AML-193 (cell line): ENCODE data around the gene TEX22.

ENCODE experiments used
- DNase-seq, 2 experiments: peaks; one replicate each; lab custom pipeline; 2025; lab: John Stamatoyannopoulos, UW

The TEX22 gene

GRCh38 chr14:105366386-105367074 is 31.8 kb upstream of the TEX22 start:
- no peak for DNase-seq

DNA sequence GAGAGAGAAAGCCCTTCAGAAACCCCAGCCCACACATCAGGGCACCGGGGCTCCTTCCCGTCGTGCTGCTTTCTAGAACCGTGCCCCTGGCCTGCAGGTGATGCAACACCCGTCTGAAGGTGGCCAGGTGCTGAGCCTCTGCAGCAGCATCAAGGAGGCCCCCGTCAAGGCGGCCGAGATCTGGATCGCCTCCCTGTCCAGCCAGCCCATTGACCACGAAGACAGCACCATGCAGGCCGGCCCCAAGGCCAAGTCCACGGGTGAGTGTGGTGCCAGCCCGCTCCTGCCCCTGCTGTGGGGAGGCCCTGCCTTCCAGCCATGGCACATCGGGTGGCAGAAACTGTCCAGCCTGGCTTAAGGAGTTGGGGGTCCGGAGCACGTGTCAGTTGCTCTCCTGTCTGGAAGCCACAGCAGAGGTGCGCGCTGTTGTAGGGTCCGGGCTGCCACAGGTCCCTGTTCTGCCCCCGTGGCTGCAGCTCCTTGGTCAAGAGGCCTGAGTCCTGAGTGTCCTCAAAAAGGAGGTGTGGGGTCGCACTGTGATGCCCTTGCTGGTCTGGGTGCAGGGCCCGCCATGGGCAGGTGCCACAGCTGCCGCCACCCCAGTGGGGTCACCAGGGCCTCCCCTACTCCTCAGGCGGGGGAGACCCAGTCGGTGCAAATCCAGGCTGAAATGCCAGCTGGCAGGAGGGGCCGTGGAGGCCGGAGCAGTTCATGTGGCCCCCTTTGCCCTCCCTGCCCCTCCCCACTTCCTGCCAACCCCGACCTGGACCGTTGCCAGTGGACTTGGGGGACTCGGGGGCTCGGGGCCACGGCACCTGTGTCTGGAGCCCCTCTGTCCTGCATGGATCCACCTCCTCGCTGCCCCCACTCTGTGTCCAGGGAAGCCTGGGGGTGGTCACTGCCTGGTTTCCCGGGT is 31.0 kb upstream of the TEX22 start:
- DNase-seq: no peak

DNA sequence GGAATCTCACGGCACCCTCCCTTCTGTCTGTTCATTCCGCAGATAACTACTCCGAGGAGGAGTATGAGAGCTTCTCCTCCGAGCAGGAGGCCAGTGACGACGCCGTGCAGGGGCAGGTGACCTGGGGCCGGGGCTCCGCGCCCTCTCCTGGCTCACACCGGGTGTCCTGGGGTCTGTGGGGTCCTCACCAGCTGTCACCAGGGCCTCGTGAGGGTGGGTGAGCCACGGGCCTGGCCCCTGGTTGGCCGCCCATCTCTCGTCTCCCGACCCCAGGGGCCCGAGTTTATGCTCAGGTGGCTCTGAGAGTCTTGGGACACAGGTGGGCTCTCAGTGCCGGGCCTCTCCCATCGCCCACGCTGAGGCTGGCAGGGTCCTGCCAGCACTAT is 30.3 kb upstream of the TEX22 start:
- no peak for DNase-seq

GRCh38 chr14:105368426-105368825 is 29.9 kb upstream of the TEX22 start:
- no peak for DNase-seq

DNA sequence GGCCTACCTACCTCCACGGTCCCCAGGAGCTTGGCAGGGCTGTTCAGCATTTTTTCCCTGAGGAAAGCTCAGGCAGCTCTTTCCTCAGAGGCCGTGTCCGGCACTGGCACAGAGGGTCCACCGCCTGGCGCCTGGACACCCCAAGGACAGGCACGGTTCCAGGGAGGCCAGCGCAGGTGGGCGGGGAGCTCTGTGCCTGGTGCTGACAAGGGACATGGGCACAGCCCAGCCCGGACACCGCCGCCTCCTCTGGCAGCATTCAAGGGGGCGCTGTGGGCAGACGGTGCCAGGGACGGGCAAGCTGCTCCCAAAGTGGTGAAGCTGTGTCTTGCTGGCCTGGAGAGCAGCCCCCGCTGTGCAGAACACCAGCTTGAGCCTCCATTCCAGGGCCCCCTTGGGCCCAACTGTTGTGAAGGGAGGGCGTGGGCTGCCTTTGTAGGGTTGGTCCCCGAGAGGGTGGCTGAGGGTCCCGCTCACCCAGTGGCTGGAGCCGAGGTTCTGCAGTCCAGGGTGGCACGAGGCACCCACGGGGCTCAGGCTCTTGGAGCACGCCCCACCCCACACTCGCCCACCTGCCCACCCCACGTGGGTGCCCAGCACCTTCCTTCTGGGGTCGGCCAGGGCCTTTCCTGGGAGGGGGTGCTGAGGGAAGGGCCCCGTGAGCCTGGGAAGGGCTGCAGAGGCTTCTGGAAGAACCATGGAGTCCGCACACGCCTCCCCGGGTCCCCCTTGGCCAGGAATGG is 29.3 kb upstream of the TEX22 start:
- DNase-seq: no peak

DNA sequence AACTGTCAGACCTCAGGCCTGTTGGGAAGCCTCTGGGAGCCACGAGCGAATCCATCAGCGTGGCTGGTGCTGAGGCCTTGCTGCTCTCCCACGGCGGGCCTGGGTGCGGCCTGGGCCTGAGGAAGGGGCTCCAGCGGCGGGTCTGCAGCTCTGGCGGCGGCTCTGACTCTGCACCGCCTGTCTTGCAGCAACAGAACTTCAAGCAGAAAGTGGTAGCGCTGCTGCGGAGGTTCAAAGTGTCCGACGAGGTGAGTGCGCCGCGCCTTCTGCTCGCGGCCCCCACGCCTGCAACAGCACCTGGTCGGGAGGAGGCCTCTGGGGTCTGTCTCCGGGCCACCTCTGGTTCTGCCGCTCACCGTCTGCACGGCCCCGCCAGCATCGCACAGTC is 28.7 kb upstream of the TEX22 start:
- no peak for DNase-seq

- no peak for DNase-seq
Measured at GRCh38 chr14:105374389-105374788, 23.9 kb upstream of the TEX22 start.

DNA sequence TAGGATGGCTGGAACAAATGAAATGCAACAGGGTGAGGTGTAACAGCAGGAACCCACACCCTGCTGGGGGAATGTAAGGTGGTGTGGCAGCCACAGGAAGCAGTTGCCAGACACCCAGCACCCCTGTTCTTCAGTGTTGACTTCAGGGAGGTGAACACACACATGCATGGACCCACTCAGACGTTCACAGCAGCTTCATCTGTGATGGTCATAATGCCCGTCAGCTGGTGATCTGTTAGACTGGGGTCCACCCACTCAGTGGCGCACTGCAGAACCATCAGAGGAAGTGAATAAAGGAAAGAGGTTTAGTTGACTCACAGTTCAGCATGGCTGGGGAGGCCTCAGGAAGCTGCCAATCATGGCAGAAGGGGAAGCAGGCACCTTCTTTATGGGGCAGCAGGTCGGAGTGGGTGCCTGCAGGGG is 22.7 kb upstream of the TEX22 start:
- DNase-seq: no peak

DNA sequence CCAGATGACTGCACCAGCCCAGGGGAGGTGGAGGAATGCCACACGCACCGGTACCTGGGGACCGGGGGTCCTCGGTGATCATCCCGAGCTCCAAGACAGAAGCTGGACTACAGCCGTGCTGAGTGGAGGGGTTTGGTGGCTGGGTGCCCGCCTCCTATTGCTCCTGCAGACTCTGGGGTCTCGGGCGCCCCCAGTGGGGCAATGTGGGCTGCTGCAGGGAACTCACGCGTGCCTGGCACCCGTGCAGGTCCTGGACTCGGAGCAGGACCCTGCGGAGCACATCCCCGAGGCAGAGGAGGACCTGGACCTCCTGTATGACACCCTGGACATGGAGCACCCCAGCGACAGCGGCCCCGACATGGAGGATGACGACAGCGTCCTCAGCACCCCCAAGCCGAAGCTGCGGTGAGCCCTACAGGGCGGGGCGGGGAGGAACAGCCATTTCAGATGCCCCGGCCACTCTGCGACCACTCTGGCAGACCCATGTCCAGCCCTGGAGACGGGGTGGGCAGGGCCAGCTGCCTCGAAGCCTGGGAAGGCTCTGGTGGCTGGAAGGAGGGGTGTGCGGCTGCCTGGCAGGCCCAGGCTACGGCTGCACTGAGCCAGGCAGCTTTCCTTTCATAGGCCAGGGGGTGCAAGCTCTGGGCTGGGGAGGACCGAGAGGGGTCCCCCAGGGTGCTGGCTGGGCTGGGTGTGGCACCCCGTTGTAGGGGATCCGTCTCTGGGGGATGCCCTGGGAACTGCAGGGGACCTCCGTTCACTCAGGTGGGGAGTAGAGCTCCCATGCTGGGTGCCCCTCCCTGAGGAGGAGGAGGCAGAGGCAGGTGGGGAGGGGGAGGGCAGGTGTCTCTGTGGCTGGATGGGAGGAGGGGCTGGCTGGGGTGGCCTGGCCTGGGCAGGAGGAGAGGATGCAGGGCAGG is 21.6 kb upstream of the TEX22 start:
- no peak for DNase-seq

- no peak for DNase-seq
Measured at GRCh38 chr14:105377555-105378182, 20.7 kb upstream of the TEX22 start.

GRCh38 chr14:105378199-105378598 is 20.1 kb upstream of the TEX22 start:
- no peak for DNase-seq

- DNase-seq: no peak
Measured at GRCh38 chr14:105378873-105379685, 19.3 kb upstream of the TEX22 start.

DNA sequence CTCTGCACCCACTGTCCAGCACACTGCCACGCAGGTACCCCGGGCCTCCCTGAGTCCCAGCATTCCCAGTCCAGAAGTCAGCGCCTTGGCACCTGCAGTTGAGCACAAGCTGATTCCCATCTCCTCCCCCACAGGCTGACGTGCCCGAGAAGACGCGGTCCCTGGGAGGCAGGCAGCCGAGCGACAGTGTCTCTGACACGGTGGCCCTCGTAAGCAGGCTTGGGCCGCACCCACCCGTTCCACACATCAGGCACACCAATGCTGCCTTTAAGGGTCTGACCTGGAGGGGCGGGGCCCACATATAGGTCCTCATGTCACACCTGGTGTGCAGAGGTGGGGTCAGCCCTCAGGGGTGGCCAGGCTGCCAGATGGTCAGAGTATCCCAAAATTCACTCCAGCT is 18.4 kb upstream of the TEX22 start:
- no peak for DNase-seq

DNA sequence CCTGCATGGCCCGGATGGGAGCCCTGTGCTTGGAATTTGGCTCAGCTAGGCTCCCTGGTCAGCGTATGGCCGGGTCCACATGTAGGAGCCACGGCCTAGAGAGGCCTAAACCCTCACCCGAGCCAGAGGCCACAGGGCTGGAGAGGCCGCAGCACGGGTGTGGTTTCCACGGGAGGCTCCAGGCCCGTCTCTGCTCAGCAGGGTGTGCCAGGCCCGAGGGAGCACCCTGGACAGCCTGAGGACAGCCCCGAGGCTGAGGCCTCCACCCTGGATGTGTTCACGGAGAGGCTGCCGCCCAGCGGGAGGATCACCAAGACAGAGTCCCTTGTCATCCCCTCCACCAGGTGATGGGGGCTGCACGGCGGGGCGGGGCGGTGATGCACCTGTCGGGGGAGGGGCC is 17.6 kb upstream of the TEX22 start:
- no peak for DNase-seq

- DNase-seq: no peak
Measured at GRCh38 chr14:105381446-105382342, 16.6 kb upstream of the TEX22 start.

DNA sequence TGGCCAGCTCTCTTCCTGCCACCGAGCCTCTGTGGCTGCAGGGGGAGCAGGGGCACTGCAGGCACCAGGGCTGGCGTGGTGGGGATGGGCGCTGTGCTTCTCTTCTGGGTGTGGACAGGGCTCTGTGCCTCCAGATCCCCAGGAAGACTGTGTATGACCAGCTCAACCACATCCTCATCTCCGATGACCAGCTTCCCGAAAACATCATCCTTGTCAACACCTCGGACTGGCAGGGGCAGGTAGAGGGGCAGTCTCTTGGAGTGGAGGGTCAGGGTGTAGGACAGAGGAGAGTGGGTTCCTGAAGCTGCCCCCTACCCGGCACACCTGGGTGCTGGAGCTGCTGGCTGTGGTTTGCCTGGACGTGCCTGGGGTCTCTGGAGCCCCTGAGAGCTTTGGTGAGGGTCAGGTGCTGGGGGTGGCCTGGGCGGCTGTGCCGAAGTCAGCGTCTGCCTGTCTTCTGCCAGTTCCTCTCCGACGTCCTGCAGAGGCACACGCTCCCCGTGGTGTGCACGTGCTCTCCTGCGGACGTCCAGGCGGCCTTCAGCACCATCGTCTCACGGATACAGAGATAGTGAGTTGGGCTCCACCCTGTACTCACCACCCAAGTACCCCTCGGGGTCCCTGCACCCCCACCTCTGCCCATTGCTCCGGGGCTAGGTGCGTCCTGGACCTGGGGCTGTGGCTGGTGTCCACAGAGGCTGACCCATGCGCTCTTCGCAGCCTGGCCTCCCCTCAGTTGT is 15.8 kb upstream of the TEX22 start:
- DNase-seq: no peak

DNA sequence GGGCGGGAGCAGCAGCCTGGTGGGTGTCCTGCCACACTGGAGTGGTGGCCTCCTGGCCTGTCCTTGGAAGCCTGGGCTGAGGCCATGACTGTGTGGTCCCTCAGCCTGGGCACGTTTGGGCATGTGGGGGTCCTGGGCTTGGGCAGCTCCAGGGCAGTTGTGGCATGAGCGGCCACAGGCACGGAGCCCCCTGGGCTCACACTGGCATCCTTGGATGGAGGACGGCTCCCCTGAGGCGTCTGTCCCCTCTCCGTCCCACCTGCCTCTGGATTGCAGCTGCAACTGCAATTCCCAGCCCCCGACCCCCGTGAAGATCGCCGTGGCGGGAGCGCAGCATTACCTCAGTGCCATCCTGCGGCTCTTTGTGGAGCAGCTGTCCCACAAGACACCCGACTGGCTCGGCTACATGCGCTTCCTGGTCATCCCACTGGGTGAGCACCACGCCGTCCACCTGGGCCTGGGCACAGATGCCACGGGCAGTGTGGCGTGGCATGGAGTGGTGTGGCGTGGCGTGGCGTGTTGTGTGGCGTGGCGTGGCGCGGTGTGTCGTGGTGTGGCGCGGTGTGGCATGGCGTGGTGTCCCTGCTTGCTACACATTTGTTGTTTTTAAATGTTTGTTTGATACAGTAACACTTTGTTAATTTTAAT is 15.1 kb upstream of the TEX22 start:
- DNase-seq: no peak

GRCh38 chr14:105384041-105384557 is 14.2 kb upstream of the TEX22 start:
- no peak for DNase-seq
